ENCODE results near the gene REEP3.

GRCh38 chr10:63664341-63664885, 143.2 kb downstream of the REEP3 start:
- TF ChIP-seq POLR2AphosphoS5 (IDR thresholded peaks at IDR 0.05) (no peak), POLR2A (IDR thresholded peaks at IDR 0.05; ENCODE audit: low read depth) (no peak), EP300 (IDR thresholded peaks at IDR 0.05) (no peak)
- TF ChIP-seq, protein P1, sequence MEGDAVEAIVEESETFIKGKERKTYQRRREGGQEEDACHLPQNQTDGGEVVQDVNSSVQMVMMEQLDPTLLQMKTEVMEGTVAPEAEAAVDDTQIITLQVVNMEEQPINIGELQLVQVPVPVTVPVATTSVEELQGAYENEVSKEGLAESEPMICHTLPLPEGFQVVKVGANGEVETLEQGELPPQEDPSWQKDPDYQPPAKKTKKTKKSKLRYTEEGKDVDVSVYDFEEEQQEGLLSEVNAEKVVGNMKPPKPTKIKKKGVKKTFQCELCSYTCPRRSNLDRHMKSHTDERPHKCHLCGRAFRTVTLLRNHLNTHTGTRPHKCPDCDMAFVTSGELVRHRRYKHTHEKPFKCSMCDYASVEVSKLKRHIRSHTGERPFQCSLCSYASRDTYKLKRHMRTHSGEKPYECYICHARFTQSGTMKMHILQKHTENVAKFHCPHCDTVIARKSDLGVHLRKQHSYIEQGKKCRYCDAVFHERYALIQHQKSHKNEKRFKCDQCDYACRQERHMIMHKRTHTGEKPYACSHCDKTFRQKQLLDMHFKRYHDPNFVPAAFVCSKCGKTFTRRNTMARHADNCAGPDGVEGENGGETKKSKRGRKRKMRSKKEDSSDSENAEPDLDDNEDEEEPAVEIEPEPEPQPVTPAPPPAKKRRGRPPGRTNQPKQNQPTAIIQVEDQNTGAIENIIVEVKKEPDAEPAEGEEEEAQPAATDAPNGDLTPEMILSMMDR (IDR thresholded peaks at IDR 0.05), result no peak

Data from esophagus muscularis mucosa (tissue), 4 donors.